CD4-positive, alpha-beta T cell treated with Interleukin-17A for 4 hours (primary cell): ENCODE measurements around the gene UBB.

Experiments used
- DNase-seq: peaks from one replicate; pipeline ENCODE4 v3.0.0-alpha.2; 2020; ENCODE audit warnings: mixed read lengths

The UBB gene

DNA sequence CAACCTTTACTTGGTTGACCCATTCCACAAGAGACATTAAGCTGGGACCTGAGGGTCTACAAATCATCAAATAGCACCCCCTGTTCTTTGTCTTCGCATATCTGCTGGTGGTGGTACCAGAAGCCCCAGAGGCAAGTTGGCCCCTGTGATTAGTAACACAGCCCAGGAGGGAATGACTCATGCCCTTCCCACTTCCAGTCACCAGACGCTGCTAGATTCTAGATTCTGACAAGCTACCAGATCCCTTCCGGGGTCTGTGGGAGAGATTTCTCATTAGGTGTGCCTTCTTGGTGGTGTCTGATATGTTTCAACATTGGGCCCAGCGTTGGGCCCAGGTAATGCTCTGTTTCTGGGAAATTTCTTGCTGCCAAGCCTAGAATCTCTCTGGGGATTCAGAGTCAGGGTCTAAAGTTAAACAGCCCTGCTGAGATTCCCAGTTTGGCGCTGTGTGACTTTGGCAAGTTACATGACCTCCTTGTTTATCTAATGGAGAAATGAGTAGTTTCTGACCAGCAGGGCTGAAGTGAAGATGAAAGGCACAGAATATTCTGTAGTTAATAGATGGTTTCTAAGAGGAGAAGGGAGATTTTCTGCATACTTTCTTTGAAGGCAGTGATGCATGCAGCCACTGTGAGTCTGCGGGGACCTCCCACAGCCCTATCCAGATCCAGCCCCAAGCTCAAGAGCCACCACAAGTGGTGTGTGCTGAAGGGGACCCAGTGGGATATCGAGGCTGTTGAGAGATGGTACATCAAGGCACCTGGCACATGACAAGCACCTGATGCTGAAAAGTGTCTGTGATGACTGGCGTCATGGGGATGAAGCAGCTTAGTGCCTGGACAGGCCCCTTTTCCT is 38.4 kb downstream of the UBB start:
- peak; percentile 69 for DNase-seq

DNA sequence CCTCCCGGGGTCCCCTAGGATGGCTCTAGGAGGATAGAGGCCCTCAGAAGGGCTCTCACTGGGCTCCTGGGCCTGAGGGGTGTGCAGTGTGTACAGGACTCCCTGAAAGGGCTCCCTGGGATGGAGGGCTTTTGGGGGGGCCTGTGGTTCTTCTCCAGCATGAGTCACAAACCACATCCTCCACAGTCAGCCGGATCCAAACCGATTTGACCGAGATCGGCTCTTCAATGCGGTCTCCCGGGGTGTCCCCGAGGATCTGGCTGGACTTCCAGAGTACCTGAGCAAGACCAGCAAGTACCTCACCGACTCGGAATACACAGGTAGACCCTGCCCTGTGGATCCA is 39.0 kb downstream of the UBB start:
- peak; percentile 65 for DNase-seq

DNA sequence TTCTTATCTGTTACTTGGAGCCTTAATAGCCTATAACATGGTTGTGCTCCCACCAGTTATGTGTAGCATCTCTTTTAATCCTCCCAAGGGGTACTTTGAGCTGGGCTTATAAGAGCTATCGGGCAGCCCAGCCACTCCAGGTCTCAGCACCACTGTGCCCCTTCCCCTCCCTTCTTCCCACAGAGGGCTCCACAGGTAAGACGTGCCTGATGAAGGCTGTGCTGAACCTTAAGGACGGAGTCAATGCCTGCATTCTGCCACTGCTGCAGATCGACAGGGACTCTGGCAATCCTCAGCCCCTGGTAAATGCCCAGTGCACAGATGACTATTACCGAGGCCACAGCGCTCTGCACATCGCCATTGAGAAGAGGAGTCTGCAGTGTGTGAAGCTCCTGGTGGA is 41.5 kb downstream of the UBB start:
- no peak for DNase-seq

DNA sequence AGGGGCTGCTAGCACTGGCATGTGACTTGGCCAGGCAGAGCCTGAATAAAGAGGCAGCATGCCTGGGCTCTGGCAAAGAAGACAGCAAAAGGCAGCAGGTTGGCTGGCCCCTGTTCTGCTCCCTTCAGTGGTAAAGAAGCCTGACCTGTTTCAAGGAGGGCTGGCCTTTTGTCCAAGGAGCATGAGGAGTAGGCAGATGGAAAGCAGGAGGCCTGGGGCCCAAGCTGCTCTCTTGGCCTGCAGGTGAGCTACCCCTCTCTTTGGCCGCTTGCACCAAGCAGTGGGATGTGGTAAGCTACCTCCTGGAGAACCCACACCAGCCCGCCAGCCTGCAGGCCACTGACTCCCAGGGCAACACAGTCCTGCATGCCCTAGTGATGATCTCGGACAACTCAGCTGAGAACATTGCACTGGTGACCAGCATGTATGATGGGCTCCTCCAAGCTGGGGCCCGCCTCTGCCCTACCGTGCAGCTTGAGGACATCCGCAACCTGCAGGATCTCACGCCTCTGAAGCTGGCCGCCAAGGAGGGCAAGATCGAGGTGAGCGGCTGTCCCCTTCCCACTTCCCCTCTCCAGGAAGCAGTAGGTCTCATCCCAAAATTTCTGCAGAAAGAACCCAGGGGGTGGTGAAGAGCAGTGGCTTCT is 42.5 kb downstream of the UBB start:
- no peak for DNase-seq

DNA sequence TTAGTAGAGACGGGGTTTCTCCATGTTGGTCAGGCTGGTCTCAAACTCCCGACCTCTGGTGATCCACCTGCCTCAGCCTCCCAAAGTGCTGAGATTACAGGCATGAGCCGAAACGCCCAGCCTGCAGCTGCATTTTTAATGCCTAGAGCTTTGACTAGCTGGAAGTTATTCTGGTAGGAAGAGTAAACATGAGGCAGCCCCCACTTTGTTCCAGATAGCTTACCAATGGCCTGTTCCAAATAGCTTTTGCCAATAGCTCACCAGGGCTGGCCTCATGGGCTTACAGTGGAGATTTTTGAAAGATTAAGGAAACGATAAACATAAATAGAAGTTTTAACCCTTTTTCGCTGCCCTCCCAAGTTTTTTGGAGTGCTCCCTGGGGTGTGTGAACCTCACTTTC is 44.3 kb downstream of the UBB start:
- no peak for DNase-seq

DNA sequence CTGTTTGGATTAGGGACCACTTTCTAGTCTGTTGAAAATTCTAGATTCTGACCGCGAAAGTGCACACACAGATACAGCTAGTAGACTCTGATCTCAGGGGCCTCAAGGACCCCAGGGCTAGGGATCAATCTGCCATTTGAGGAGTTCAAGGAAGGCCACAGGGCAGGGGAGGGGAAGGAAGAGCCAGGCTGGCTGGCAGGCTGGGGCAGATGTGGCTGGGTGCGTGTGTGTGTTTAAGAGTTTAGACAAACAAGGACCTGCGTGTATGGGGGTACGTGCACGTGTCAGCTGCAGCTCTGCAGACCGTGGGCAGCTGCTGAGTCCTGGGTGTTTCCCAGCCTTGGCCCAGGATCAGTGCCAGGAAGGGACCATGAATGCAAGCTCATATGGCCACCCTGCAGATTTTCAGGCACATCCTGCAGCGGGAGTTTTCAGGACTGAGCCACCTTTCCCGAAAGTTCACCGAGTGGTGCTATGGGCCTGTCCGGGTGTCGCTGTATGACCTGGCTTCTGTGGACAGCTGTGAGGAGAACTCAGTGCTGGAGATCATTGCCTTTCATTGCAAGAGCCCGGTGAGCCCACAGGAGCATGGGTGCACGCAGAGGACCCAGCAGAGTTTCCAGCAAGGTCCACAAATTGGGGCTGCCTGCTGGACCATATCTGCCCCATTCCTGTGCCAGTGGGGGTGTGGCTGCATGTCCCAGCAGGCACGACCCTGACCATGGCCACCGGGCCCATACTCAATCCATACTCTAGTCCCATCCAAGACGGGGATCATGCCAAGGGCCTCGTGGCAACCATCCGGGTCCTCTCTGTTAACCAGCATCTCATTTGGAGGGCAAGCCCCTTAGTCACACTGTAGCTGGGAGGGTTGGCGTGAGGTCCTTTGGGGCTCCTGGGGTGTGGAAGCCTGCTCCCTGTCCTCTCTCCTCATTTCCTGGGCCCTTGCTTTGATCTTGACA is 45.1 kb downstream of the UBB start:
- no peak for DNase-seq

DNA sequence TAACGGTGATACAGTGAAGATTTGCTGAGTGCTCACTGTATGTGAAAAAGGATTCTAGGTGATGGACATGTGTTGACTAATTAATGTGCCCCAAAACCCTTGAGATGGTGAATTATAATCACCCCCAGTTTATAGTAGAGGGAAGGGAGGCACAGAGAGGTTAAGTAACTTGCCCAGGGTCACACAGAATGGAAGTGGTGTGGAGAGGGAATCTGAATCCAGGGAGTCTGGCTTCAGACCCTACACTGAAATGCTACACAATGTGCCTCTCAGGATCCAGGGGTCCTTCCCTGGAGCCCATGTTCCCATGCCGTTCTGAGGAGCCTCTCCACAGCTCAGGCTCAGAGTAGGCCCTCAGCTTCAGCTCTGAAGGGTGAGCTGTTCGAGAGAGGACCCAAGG is 46.1 kb downstream of the UBB start:
- DNase-seq: no peak

DNA sequence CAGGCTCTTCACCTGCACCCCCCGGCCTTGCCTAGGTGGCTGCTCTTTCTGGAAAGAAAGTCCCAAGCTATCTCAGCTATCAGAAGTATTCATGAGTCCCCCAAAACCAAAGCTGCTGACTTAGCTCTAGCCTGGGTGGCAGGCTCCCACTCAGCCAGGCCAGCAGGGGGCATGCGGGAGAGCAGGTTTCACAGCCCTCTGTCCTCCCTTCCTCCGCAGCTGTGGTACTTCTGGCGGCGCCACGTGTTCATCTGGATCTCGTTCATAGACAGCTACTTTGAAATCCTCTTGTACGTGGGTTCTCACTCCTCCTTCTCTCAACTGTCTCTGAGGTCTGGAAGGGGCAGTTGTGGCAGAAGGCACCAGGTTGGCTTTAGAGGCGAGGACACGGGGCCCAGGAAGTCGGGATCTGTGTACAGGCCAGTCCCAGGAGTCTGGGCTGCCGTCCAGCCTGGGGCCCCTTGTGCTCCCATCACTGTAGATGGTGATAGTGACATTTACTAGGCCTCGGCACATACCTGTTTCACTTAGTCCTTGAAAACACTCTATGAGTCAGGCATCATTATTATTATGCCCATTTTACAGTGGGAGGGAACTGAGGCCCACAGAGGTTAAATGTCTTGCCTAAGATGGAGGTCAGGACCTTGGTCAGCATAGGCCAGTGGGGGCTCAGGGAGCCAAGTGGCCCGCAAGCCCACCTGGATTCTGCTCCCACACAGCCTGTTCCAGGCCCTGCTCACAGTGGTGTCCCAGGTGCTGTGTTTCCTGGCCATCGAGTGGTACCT is 47.4 kb downstream of the UBB start:
- peak; percentile 53 for DNase-seq

DNA sequence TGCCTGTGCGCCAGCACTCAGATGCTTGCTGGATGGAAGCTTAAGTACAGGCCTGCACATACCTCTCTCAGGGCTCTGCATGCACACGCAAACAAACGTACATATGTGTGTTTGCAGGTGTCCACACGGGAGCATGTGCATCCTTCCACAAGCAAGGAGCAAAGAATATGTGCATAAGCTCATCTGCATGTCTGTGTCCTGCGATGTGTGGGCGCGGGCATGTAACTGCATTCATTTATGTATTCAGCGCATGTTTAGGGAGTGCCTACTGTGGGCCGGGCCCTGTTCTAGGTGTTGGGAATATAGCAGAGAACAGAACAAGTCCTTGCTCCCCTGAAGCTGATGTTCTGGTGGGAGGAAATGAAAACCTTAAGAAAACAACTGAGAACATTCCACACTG is 48.2 kb downstream of the UBB start:
- no peak for DNase-seq

DNA sequence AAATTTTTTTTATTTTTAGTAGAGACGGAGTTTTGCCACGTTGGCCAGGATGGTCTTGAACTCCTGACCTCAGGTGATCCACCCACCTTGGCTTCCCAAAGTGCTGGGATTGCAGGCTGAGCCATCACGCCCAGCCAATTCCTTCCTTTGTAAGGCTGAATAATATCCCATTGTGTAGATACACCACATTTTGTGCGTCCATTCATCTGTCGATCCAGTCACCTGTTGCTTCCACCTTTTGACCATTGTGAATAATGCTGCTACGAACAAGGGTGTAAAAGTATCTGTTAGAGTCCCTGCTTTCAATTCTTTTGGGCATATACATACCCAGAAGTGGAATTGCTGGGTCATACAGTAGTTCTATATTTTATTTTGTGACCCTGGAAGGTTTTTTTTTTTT is 49.8 kb downstream of the UBB start:
- DNase-seq: no peak

DNA sequence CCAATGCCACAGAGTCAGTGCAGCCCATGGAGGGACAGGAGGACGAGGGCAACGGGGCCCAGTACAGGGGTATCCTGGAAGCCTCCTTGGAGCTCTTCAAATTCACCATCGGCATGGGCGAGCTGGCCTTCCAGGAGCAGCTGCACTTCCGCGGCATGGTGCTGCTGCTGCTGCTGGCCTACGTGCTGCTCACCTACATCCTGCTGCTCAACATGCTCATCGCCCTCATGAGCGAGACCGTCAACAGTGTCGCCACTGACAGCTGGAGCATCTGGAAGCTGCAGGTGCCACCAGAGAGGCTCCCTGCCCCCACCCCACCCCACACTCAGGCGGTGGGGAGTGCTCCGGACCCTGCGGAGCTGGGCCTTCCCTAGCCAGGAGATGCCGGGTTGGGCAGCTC is 51.1 kb downstream of the UBB start:
- no peak for DNase-seq
